ENCODE results near the gene MAD2L1BP.

Gene MAD2L1BP

GRCh38 chr6:43616725-43617472 is 18.7 kb upstream of the MAD2L1BP start:
- DNase-seq (ENCODE audit: low read depth), result no peak
- no peak overlapping the region for H3K4me3 ChIP-seq (ENCODE audit: control insufficient read depth, low read depth, low read length)
- TF ChIP-seq CTCF (IDR thresholded peaks at IDR 0.05; ENCODE audit: control insufficient read depth, insufficient read depth, low read depth, low read length, missing control alignments), result no peak

GRCh38 chr6:43621078-43621835 is 14.4 kb upstream of the MAD2L1BP start:
- TF ChIP-seq CTCF (IDR thresholded peaks at IDR 0.05; ENCODE audit: control insufficient read depth, insufficient read depth, low read depth, low read length, missing control alignments), result no peak
- no peak overlapping the region for H3K4me3 ChIP-seq (ENCODE audit: control insufficient read depth, low read depth, low read length)
- no peak for DNase-seq (ENCODE audit: low read depth)

- TF ChIP-seq CTCF (IDR thresholded peaks at IDR 0.05; ENCODE audit: control insufficient read depth, insufficient read depth, low read depth, low read length, missing control alignments), result no peak
- DNase-seq (ENCODE audit: low read depth), result no peak
- H3K4me3 ChIP-seq (ENCODE audit: control insufficient read depth, low read depth, low read length), result no peak overlapping the region
These were observed 13.8 kb upstream of the MAD2L1BP start for GRCh38 chr6:43621836-43622180.

- TF ChIP-seq CTCF (IDR thresholded peaks at IDR 0.05; ENCODE audit: control insufficient read depth, insufficient read depth, low read depth, low read length, missing control alignments), result no peak
- H3K4me3 ChIP-seq (ENCODE audit: control insufficient read depth, low read depth, low read length), result no peak overlapping the region
- DNase-seq (ENCODE audit: low read depth), result no peak
These were observed 13.1 kb upstream of the MAD2L1BP start for GRCh38 chr6:43622541-43622940.

- no peak overlapping the region for H3K4me3 ChIP-seq (ENCODE audit: control insufficient read depth, low read depth, low read length)
- no peak for TF ChIP-seq CTCF (IDR thresholded peaks at IDR 0.05; ENCODE audit: control insufficient read depth, insufficient read depth, low read depth, low read length, missing control alignments)
- no peak for DNase-seq (ENCODE audit: low read depth)
These were observed 11.5 kb upstream of the MAD2L1BP start for GRCh38 chr6:43623880-43624785.

GRCh38 chr6:43624786-43625288 is 10.8 kb upstream of the MAD2L1BP start:
- TF ChIP-seq CTCF (IDR thresholded peaks at IDR 0.05; ENCODE audit: control insufficient read depth, insufficient read depth, low read depth, low read length, missing control alignments), result no peak
- no peak for DNase-seq (ENCODE audit: low read depth)
- H3K4me3 ChIP-seq (ENCODE audit: control insufficient read depth, low read depth, low read length), result no peak overlapping the region
